Spleen (tissue), 7 donors: Measurements from ENCODE around the gene MYO16.

Experiments
- CTCF ChIP-seq, 11 experiments: fragments of 200-600 bp in 7 of 11; fragments of 450-650 bp in 4 of 11; sonication (generic) in 4 of 11; IDR thresholded peaks in 8 of 11; conservative IDR thresholded peaks in 3 of 11; 1 replicate in 7 of 11; 2 replicates in 4 of 11; pipeline versions ENCODE4 v1.4.0 to v1.8.0; 2016 to 2021; ENCODE audit warnings: antibody characterized with exemption in 11 of 11, inconsistent platforms in 4 of 11, mild to moderate bottlenecking in 1 of 11
- POLR2A ChIP-seq, 3 donors: fragments of 450-650 bp; IDR thresholded peaks; one replicate each; pipeline ENCODE4 v1.5.1; 2017; ENCODE audit warnings: antibody characterized with exemption in 3 of 3, mild to moderate bottlenecking in 1 of 3
- donor health status: DM: no; HTN: no; CAD: no; lungs with moderate emphysema.
- donor health status: DM: no; HTN: no; CAD: no.
- donor health status: DM: no; HTN: no; CAD: no.

DNA sequence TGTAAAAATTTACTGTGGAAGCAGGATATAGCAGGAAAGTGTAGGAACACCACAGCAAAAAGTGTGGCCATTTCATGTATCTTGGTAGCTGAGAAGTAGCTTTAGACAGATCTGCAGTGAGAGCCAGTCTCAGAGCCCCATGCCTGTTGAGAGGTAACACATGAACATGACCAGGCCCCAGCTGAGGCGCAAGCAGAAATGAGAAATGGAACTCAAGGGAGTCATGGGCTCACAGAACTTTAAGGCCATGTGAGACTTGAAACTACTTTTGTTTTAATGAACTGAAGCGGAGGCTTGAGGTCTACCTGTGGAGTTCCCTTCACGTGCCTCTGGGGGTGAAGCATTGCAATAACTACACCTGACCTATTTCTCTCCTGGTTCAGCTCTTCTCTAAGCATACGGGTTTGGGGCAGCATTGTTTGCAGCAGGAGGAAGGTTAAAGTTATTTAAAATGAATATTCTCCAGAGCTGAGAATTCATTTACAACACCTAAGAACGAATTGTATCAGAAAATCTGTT, 3.3 kb downstream of the MYO16 start:
- no peak for TF ChIP-seq CTCF (IDR thresholded peaks at IDR 0.05 in 8 of 11, conservative IDR thresholded peaks at IDR 0.05 in 3 of 11)
- TF ChIP-seq POLR2A (IDR thresholded peaks at IDR 0.05): no peak
